ENCODE results near the gene TBXAS1. TPM values are rescaled to one million over a fixed set of nuclear protein-coding genes. Genes with fewer than 3 reads are reported as not detected.

The TBXAS1 gene
- total and polyA plus RNA-seq, 5 donors from 2014 or later = 5.2 to 21.2 (median 11.3) TPM

DNA sequence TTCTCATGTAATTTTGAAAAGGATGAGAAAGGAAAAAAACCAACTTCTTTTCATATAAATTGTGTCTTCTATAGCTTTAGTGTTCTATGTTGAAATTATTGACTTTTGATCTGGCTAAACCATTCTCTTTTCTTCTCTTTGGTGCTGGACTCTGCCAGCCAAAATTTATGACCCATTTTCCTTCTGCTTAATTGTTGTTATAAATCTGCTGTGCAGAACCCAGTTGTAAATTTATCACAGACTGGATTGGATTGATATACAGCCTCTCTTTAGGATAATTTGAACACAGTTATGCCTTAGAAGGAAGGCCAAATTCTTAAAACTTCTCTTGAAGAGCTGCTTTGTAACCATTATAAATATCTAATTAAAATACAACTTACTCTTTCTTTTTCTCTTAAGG is 139.9 kb downstream of the TBXAS1 start:
- ATAC-seq (ENCODE audit: low read depth in 2 of 2) (no peak), DNase-seq (no peak)
- peaks cover 34% of the 10 kb centered on the region for H3K27me3 Mint-ChIP-seq
- no peaks in the 10 kb centered on the region for H3K36me3 ChIP-seq (ENCODE audit: control insufficient read depth, insufficient read depth, low read length)
- no peaks in the 10 kb centered on the region for H3K36me3 Mint-ChIP-seq
- peaks cover 2% of the 10 kb centered on the region for H3K27me3 ChIP-seq (ENCODE audit: control insufficient read depth, insufficient read depth, low read length)
- no peak overlapping the region for H3K4me3 ChIP-seq (ENCODE audit: low read depth, low read length)
- no peak overlapping the region for H3K27ac Mint-ChIP-seq
- no peaks in the 10 kb centered on the region for H3K4me1 ChIP-seq (ENCODE audit: control insufficient read depth, insufficient read depth, low read length, poor library complexity, severe bottlenecking)
- no peak overlapping the region for H3K4me3 Mint-ChIP-seq
- no peaks in the 10 kb centered on the region for H3K4me1 Mint-ChIP-seq
- peaks cover 0 to 2% (median 0%) of the 10 kb centered on the region in 7 donors for H3K9me3 Mint-ChIP-seq
- no peaks in the 10 kb centered on the region for H3K9me3 ChIP-seq (ENCODE audit: control insufficient read depth in 2 of 2, low read length in 2 of 2)
- no peak overlapping the region for H3K27ac ChIP-seq (ENCODE audit: insufficient read depth, low read length, poor library complexity, severe bottlenecking)

- no peaks in the 10 kb centered on the region for H3K4me1 ChIP-seq (ENCODE audit: control insufficient read depth, insufficient read depth, low read length, poor library complexity, severe bottlenecking)
- peaks cover 45% of the 10 kb centered on the region for H3K27me3 Mint-ChIP-seq
- no peaks in the 10 kb centered on the region for H3K9me3 ChIP-seq (ENCODE audit: control insufficient read depth in 2 of 2, low read length in 2 of 2)
- H3K4me3 Mint-ChIP-seq = no peak overlapping the region
- ATAC-seq (ENCODE audit: low read depth in 2 of 2) (no peak), DNase-seq (no peak)
- peaks cover 5% of the 10 kb centered on the region for H3K27me3 ChIP-seq (ENCODE audit: control insufficient read depth, insufficient read depth, low read length)
- no peaks in the 10 kb centered on the region for H3K36me3 ChIP-seq (ENCODE audit: control insufficient read depth, insufficient read depth, low read length)
- H3K27ac Mint-ChIP-seq = peak overlapping the region in 1 of 3 donors; percentile 11
- no peak overlapping the region for H3K27ac ChIP-seq (ENCODE audit: insufficient read depth, low read length, poor library complexity, severe bottlenecking)
- peaks cover 0 to 4% (median 0%) of the 10 kb centered on the region in 7 donors for H3K9me3 Mint-ChIP-seq
- no peaks in the 10 kb centered on the region for H3K36me3 Mint-ChIP-seq
- H3K4me3 ChIP-seq (ENCODE audit: low read depth, low read length) = no peak overlapping the region
- peaks cover 0 to 3% (median under 1%) of the 10 kb centered on the region in 4 donors for H3K4me1 Mint-ChIP-seq
Measured at GRCh38 chr7:139972029-139972428, 143.0 kb downstream of the TBXAS1 start.

DNA sequence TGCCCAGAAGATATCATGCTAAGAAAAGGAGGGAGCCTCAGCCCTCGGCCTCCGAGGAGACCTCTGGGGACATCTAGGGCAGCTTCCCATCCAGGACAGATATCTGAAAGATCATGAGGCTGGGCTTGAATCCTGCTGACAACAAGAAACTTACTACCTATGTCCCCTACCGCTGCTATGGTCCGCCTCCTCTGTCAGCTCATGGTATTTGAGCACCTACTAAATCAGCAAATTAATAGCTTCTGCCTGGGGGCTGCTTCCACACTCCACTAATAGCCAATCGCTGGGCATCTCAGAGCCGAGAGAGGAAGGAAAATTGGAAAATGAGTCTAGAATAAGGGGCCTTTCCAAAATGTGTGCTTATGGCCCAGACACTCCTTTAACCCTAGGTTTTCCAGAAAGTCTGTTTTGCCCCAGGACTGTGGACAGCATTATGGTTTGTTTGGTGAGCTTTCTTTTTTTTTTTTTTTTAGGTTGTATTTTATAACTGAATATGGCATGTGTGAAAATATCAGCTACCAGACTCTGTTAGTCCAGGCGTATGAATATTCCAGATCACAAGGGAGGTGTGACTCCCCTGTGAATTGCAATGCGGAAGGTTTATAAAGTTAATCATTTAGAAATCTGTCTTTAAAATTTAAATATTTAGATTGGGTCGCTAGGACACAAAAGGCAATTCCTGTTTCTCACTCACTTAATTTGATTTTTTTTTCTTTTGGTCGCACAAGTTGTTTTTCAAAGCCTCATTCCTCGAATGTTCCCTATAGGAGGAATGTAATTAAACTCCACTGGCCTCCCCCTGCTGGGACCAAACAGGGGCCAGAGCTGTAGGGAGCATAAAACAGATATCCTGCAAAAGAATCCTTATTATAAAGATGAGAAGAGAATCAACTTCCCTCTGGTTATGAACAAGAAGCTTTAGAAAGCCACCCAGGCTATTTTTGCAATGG is 144.3 kb downstream of the TBXAS1 start:
- Mint-ChIP-seq H3K9me3 (peaks cover 0 to 4% (median 0%) of the 10 kb centered on the region in 7 donors), H3K4me1 (peaks cover 0 to 5% (median 1%) of the 10 kb centered on the region in 4 donors), H3K4me3 (no peak overlapping the region), H3K27ac (no peak overlapping the region), H3K36me3 (no peaks in the 10 kb centered on the region), H3K27me3 (peaks cover 45% of the 10 kb centered on the region)
- Histone ChIP-seq H3K27me3 (ENCODE audit: control insufficient read depth, insufficient read depth, low read length) (peaks cover 5% of the 10 kb centered on the region), H3K4me1 (ENCODE audit: control insufficient read depth, insufficient read depth, low read length, poor library complexity, severe bottlenecking) (no peaks in the 10 kb centered on the region), H3K36me3 (ENCODE audit: control insufficient read depth, insufficient read depth, low read length) (no peaks in the 10 kb centered on the region), H3K4me3 (ENCODE audit: low read depth, low read length) (no peak overlapping the region), H3K27ac (ENCODE audit: insufficient read depth, low read length, poor library complexity, severe bottlenecking) (no peak overlapping the region), H3K9me3 (ENCODE audit: control insufficient read depth in 2 of 2, low read length in 2 of 2) (no peaks in the 10 kb centered on the region)
- DNase-seq (no peak), ATAC-seq (ENCODE audit: low read depth in 2 of 2) (no peak)

GRCh38 chr7:139974179-139974811 is 145.2 kb downstream of the TBXAS1 start:
- no peak for ATAC-seq (ENCODE audit: low read depth in 2 of 2)
- DNase-seq = no peak
- Mint-ChIP-seq H3K27ac (no peak overlapping the region), H3K36me3 (no peaks in the 10 kb centered on the region), H3K27me3 (peaks cover 38% of the 10 kb centered on the region), H3K4me3 (no peak overlapping the region), H3K4me1 (peaks cover 0 to 5% (median 3%) of the 10 kb centered on the region in 4 donors), H3K9me3 (peaks cover 0 to 2% (median 0%) of the 10 kb centered on the region in 7 donors)
- Histone ChIP-seq H3K27me3 (ENCODE audit: control insufficient read depth, insufficient read depth, low read length) (peaks cover 5% of the 10 kb centered on the region), H3K4me3 (ENCODE audit: low read depth, low read length) (no peak overlapping the region), H3K27ac (ENCODE audit: insufficient read depth, low read length, poor library complexity, severe bottlenecking) (no peak overlapping the region), H3K36me3 (ENCODE audit: control insufficient read depth, insufficient read depth, low read length) (no peaks in the 10 kb centered on the region), H3K9me3 (ENCODE audit: control insufficient read depth in 2 of 2, low read length in 2 of 2) (no peaks in the 10 kb centered on the region), H3K4me1 (ENCODE audit: control insufficient read depth, insufficient read depth, low read length, poor library complexity, severe bottlenecking) (no peaks in the 10 kb centered on the region)

GRCh38 chr7:139976055-139976837 is 147.2 kb downstream of the TBXAS1 start:
- H3K36me3 Mint-ChIP-seq = no peaks in the 10 kb centered on the region
- H3K9me3 ChIP-seq (ENCODE audit: control insufficient read depth in 2 of 2, low read length in 2 of 2) = no peaks in the 10 kb centered on the region
- H3K4me1 Mint-ChIP-seq = peaks cover 0 to 22% (median 16%) of the 10 kb centered on the region in 4 donors
- no peak overlapping the region for H3K4me3 ChIP-seq (ENCODE audit: low read depth, low read length)
- peaks cover 32% of the 10 kb centered on the region for H3K27me3 Mint-ChIP-seq
- ATAC-seq (ENCODE audit: low read depth in 2 of 2) (no peak), DNase-seq (no peak)
- peaks cover 12% of the 10 kb centered on the region for H3K4me1 ChIP-seq (ENCODE audit: control insufficient read depth, insufficient read depth, low read length, poor library complexity, severe bottlenecking)
- no peak overlapping the region for H3K27ac Mint-ChIP-seq
- H3K27ac ChIP-seq (ENCODE audit: insufficient read depth, low read length, poor library complexity, severe bottlenecking) = no peak overlapping the region
- H3K36me3 ChIP-seq (ENCODE audit: control insufficient read depth, insufficient read depth, low read length) = no peaks in the 10 kb centered on the region
- H3K9me3 Mint-ChIP-seq = peaks cover 0 to 2% (median 0%) of the 10 kb centered on the region in 7 donors
- peaks cover 3% of the 10 kb centered on the region for H3K27me3 ChIP-seq (ENCODE audit: control insufficient read depth, insufficient read depth, low read length)
- no peak overlapping the region for H3K4me3 Mint-ChIP-seq

GRCh38 chr7:139976838-139977656 is 148.0 kb downstream of the TBXAS1 start:
- peak in 1 of 3 donors; percentile 4 for DNase-seq
- no peak overlapping the region for H3K27ac ChIP-seq (ENCODE audit: insufficient read depth, low read length, poor library complexity, severe bottlenecking)
- no peaks in the 10 kb centered on the region for H3K36me3 Mint-ChIP-seq
- peaks cover 16% of the 10 kb centered on the region for H3K4me1 ChIP-seq (ENCODE audit: control insufficient read depth, insufficient read depth, low read length, poor library complexity, severe bottlenecking)
- no peak overlapping the region for H3K4me3 Mint-ChIP-seq
- H3K4me3 ChIP-seq (ENCODE audit: low read depth, low read length) = no peak overlapping the region
- peaks cover 0 to 26% (median 19%) of the 10 kb centered on the region in 4 donors for H3K4me1 Mint-ChIP-seq
- H3K9me3 ChIP-seq (ENCODE audit: control insufficient read depth in 2 of 2, low read length in 2 of 2) = no peaks in the 10 kb centered on the region
- H3K27me3 ChIP-seq (ENCODE audit: control insufficient read depth, insufficient read depth, low read length) = peaks cover 3% of the 10 kb centered on the region
- H3K27me3 Mint-ChIP-seq = peaks cover 25% of the 10 kb centered on the region
- H3K9me3 Mint-ChIP-seq = peaks cover 0 to 2% (median 0%) of the 10 kb centered on the region in 7 donors
- no peaks in the 10 kb centered on the region for H3K36me3 ChIP-seq (ENCODE audit: control insufficient read depth, insufficient read depth, low read length)
- H3K27ac Mint-ChIP-seq = no peak overlapping the region
- no peak for ATAC-seq (ENCODE audit: low read depth in 2 of 2)

- Histone ChIP-seq H3K9me3 (ENCODE audit: control insufficient read depth in 2 of 2, low read length in 2 of 2) (no peaks in the 10 kb centered on the region), H3K36me3 (ENCODE audit: control insufficient read depth, insufficient read depth, low read length) (no peaks in the 10 kb centered on the region), H3K4me3 (ENCODE audit: low read depth, low read length) (no peak overlapping the region), H3K4me1 (ENCODE audit: control insufficient read depth, insufficient read depth, low read length, poor library complexity, severe bottlenecking) (peaks cover 16% of the 10 kb centered on the region), H3K27me3 (ENCODE audit: control insufficient read depth, insufficient read depth, low read length) (no peaks in the 10 kb centered on the region), H3K27ac (ENCODE audit: insufficient read depth, low read length, poor library complexity, severe bottlenecking) (no peak overlapping the region)
- H3K4me3 Mint-ChIP-seq = peak overlapping the region in 2 of 4 donors; percentile 17 to 69
- peaks cover 0 to 26% (median 19%) of the 10 kb centered on the region in 4 donors for H3K4me1 Mint-ChIP-seq
- DNase-seq (no peak), ATAC-seq (ENCODE audit: low read depth in 2 of 2) (no peak)
- H3K27ac Mint-ChIP-seq = peak overlapping the region in 2 of 3 donors; percentile 85 to 93
- no peaks in the 10 kb centered on the region for H3K36me3 Mint-ChIP-seq
- H3K9me3 Mint-ChIP-seq = no peaks in the 10 kb centered on the region
- peaks cover 21% of the 10 kb centered on the region for H3K27me3 Mint-ChIP-seq
Measured at GRCh38 chr7:139981511-139981895, 152.4 kb downstream of the TBXAS1 start.
